Measurements from ENCODE around the gene SLC25A53. TPM values are rescaled to one million over a fixed set of nuclear protein-coding genes. Genes with fewer than 3 reads are reported as not detected.

The SLC25A53 gene
- total RNA-seq, 4 donors from 2014 or later = 17.1 to 23.3 TPM; not detected in 2

DNA sequence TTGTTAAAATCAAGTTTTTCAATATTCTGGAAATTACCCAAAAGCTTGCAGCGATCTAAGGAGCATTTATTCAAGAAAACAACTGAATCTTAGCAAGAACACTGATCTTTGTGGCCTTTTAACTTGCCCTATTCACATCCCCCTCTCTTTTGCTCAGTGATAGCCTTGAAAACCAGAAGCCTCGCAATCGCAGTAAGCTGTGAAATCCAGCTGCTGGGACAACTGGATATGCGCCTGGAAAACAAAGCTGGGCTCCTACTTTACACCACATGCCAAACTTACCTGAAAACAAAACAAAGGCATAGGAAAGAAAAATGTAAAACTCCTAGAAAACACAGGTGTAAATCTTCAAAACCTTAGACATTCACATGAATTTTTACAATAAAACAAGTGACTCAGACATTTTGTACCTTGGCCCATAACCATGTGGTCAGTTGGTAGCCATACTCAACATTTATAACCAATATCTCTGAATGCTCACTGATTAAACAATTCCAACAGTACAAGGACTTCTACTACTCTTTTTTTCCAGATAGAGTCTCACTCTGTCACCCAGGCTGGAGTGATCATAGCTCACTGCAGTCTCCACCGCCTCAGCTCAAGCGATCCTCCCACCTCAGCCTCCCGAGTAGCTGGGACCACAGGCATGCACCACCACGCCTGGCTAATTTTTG lies 15.6 kb downstream of the SLC25A53 start:
- in situ Hi-C loops (cut with MboI; ENCODE audit: low pct_ligation_motif_present in 1 of 4, low pct_unique_long_range_greater_than_20kb in 1 of 4, low sequenced_read_pairs in 3 of 4) = loop anchor here in 3 of 4 donors (25.0 kb wide), 1 partner anchor 304 kb away; the partner anchor contains the start of gene RAB9B (in 3 of the 3)
- intact Hi-C loops (cut with DNase I; ENCODE audit: low total_unique reads) = no loop called here
- Histone ChIP-seq H3K27me3 (no peaks in the 10 kb centered on the region), H3K4me3 (no peak overlapping the region), H3K4me1 (no peaks in the 10 kb centered on the region), H3K27ac (no peak overlapping the region), H3K36me3 (no peaks in the 10 kb centered on the region), H3K9me3 (no peaks in the 10 kb centered on the region)
- no peak for TF ChIP-seq POLR2A (IDR thresholded peaks at IDR 0.05)
- TF ChIP-seq, protein P1, sequence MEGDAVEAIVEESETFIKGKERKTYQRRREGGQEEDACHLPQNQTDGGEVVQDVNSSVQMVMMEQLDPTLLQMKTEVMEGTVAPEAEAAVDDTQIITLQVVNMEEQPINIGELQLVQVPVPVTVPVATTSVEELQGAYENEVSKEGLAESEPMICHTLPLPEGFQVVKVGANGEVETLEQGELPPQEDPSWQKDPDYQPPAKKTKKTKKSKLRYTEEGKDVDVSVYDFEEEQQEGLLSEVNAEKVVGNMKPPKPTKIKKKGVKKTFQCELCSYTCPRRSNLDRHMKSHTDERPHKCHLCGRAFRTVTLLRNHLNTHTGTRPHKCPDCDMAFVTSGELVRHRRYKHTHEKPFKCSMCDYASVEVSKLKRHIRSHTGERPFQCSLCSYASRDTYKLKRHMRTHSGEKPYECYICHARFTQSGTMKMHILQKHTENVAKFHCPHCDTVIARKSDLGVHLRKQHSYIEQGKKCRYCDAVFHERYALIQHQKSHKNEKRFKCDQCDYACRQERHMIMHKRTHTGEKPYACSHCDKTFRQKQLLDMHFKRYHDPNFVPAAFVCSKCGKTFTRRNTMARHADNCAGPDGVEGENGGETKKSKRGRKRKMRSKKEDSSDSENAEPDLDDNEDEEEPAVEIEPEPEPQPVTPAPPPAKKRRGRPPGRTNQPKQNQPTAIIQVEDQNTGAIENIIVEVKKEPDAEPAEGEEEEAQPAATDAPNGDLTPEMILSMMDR (IDR thresholded peaks at IDR 0.05) = no peak
- no peak for TF ChIP-seq POLR2AphosphoS5 (IDR thresholded peaks at IDR 0.05)
- no peak for TF ChIP-seq EP300 (IDR thresholded peaks at IDR 0.05; ENCODE audit: low read depth)
- no peak for DNase-seq
- 89 to 100% methylated on average over 1 to 8 of the region's 8 CpGs for WGBS, 2 donors (ENCODE audit: low coverage in 1 of 2)

DNA sequence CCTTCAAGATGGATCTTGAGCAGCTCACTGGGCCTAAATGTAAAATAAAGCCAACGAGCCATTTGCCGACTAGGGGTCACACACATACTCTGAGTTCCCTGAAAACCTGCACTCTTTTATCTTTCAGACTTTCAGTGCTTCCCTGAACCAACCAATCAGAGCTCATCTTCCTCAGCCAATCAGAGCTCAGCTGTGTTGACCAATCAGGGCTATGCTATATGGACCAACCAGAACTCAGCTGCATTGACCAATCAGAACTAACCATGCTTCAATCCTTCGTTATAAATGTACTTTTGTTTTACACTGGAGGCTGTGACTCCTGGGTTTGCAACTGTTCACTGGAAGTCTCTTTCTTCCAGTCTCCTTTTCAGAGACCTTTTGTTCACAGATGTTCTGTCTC lies 19.3 kb downstream of the SLC25A53 start:
- intact Hi-C loops (cut with DNase I; ENCODE audit: low total_unique reads) (no loop called here), in situ Hi-C loops (cut with MboI; ENCODE audit: low pct_ligation_motif_present in 1 of 4, low pct_unique_long_range_greater_than_20kb in 1 of 4, low sequenced_read_pairs in 3 of 4) (loop anchor here in 3 of 4 donors (25.0 kb wide), 1 partner anchor 300 kb away; the partner anchor contains the start of gene RAB9B (in 3 of the 3))
- Histone ChIP-seq H3K27me3 (no peaks in the 10 kb centered on the region), H3K36me3 (no peaks in the 10 kb centered on the region), H3K9me3 (no peaks in the 10 kb centered on the region), H3K27ac (no peak overlapping the region), H3K4me3 (no peak overlapping the region), H3K4me1 (no peaks in the 10 kb centered on the region)
- WGBS, 2 donors (ENCODE audit: low coverage in 1 of 2) = 73 to 86% methylated on average over 3 of the region's 3 CpGs
- no peak for DNase-seq
- TF ChIP-seq POLR2A (IDR thresholded peaks at IDR 0.05) (no peak), POLR2AphosphoS5 (IDR thresholded peaks at IDR 0.05) (no peak), EP300 (IDR thresholded peaks at IDR 0.05; ENCODE audit: low read depth) (no peak)
- TF ChIP-seq, protein P1 (IDR thresholded peaks at IDR 0.05) = no peak

DNA sequence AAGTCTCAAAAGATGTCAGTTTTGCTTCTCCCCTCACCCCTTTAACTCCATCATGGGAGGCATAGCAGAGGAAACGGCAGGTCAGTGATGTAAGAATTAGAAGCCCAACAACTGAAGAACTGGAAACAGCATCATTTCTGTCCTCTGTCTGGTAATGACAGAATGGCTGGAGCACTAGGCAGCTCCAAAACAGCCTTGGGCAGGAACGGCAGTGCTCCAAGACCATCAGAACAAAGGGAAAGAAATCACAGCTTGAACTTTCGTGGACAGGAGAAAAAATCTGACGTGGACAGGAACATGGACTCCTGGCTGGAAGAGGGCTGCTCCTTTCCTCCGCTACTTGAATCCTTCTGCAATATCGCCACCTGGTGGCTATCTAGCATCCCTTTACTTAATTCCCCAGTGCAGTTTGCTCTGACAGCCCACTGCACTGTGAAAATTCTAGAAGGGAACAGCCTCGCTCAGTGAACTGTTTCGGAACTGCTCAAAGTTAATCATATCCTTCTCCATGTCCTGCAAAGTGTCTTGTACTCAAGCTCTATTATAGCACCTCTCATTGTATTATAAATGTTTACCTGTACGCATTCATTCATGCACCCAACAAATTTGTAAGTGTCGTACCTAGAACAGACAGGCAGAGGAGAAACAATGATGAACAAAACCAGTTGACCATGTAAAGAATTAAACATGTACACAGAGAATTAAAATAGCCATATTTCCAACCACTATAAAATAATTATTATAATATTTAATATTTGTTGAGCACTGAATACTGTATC lies 20.4 kb downstream of the SLC25A53 start:
- H3K4me3 ChIP-seq = peak overlapping the region in 2 of 4 donors; percentile 15 to 27
- intact Hi-C loops (cut with DNase I; ENCODE audit: low total_unique reads) = no loop called here
- in situ Hi-C loops (cut with MboI; ENCODE audit: low pct_ligation_motif_present in 1 of 4, low pct_unique_long_range_greater_than_20kb in 1 of 4, low sequenced_read_pairs in 3 of 4) = loop anchor here in 3 of 4 donors (25.0 kb wide), 1 partner anchor 299 kb away; the partner anchor contains the start of gene RAB9B (in 3 of the 3)

More for the DNA sequence above, 20.4 kb downstream of the SLC25A53 start:
- peak; percentile 67 for DNase-seq
- no peaks in the 10 kb centered on the region for H3K27me3 ChIP-seq
- no peaks in the 10 kb centered on the region for H3K36me3 ChIP-seq
- H3K4me1 ChIP-seq = no peaks in the 10 kb centered on the region
- TF ChIP-seq EP300 (IDR thresholded peaks at IDR 0.05; ENCODE audit: low read depth) = no peak
- TF ChIP-seq, protein P1 (IDR thresholded peaks at IDR 0.05) = peak; percentile 47 to 80 (median 64)
- no peaks in the 10 kb centered on the region for H3K9me3 ChIP-seq
- 31 to 73% methylated on average over 2 to 10 of the region's 10 CpGs for WGBS, 2 donors (ENCODE audit: low coverage in 1 of 2)
- peak overlapping the region in 2 of 4 donors; percentile 9 to 59 for H3K27ac ChIP-seq

Measured in transverse colon (tissue), 4 donors.